Neural progenitor cell (in vitro differentiated cells): ENCODE results near the gene PLCL1. TPM values are rescaled to one million over a fixed set of nuclear protein-coding genes. Genes with fewer than 3 reads are reported as not detected.

Experiments used
- DNase-seq: peaks from one replicate; pipeline ENCODE4 v3.0.0-alpha.2; 2016; ENCODE audit warnings: low spot score
- H2AFZ ChIP-seq: fragments of 200-600 bp; sonication (generic); replicated peaks from 2 replicates; pipeline ENCODE4 v1.6.1; 2016; ENCODE audit warnings: antibody characterized with exemption
- H3F3A ChIP-seq: fragments of 200-600 bp; sonication (generic); 2 replicates; pipeline ENCODE4 v1.6.1; 2016; ENCODE audit warnings: antibody characterized with exemption, low read depth
- H3K27ac ChIP-seq: fragments of 200-600 bp; sonication (generic); 2 replicates; pipeline ENCODE4 v1.5.1; 2016; ENCODE audit warnings: mild to moderate bottlenecking
- H3K27me3 ChIP-seq: fragments of 200-600 bp; sonication (generic); 2 replicates; pipeline ENCODE4 v1.6.1; 2016; ENCODE audit warnings: mild to moderate bottlenecking, moderate library complexity
- H3K36me3 ChIP-seq: fragments of 200-600 bp; sonication (generic); 2 replicates; pipeline ENCODE4 v1.5.1; 2016
- H3K4me1 ChIP-seq: fragments of 200-600 bp; sonication (generic); 2 replicates; pipeline ENCODE4 v1.6.1; 2016; ENCODE audit warnings: mixed run types
- H3K4me2 ChIP-seq: fragments of 200-600 bp; sonication (generic); 2 replicates; pipeline ENCODE4 v1.6.1; 2016
- H3K4me3 ChIP-seq: fragments of 200-600 bp; sonication (generic); 2 replicates; pipeline ENCODE4 v1.5.1; 2016
- H3K79me2 ChIP-seq: fragments of 200-600 bp; sonication (generic); 2 replicates; pipeline ENCODE4 v1.6.1; 2016; ENCODE audit warnings: low read depth
- H3K9ac ChIP-seq: fragments of 200-600 bp; sonication (generic); 2 replicates; pipeline ENCODE4 v1.6.1; 2016
- H3K9me3 ChIP-seq: fragments of 200-600 bp; sonication (generic); 2 replicates; pipeline ENCODE4 v1.5.1; 2016; ENCODE audit warnings: low read depth
- H4K20me1 ChIP-seq: fragments of 200-600 bp; sonication (generic); 2 replicates; pipeline ENCODE4 v1.6.1; 2016; ENCODE audit warnings: low read depth
- H3K27ac Mint-ChIP-seq: 3 replicates; pipeline ENCODE4 v1.8.0; 2021; ENCODE audit warnings: mixed read lengths
- H3K27me3 Mint-ChIP-seq: 2 replicates; pipeline ENCODE4 v1.8.0; 2022; ENCODE audit warnings: low read depth, mild to moderate bottlenecking, inconsistent platforms, moderate library complexity, mixed read lengths; ENCODE audit not compliant: insufficient read depth
- H3K36me3 Mint-ChIP-seq: 3 replicates; pipeline ENCODE4 v1.8.0; 2021; ENCODE audit warnings: mixed read lengths
- H3K4me1 Mint-ChIP-seq: 3 replicates; pipeline ENCODE4 v1.8.0; 2021; ENCODE audit warnings: mixed read lengths
- H3K4me3 Mint-ChIP-seq: 3 replicates; pipeline ENCODE4 v1.8.0; 2021; ENCODE audit warnings: mild to moderate bottlenecking, moderate library complexity, mixed read lengths
- H3K9me3 Mint-ChIP-seq: 3 replicates; pipeline ENCODE4 v1.8.0; 2020; ENCODE audit warnings: mixed read lengths
- EZH2 ChIP-seq: fragments of 200-600 bp; sonication (generic); IDR thresholded peaks from 2 replicates; pipeline ENCODE4 v1.6.1; 2017; ENCODE audit warnings: antibody characterized with exemption, mild to moderate bottlenecking, moderate library complexity
- EZH2phosphoT487 ChIP-seq: fragments of 200-600 bp; sonication (generic); IDR thresholded peaks from 2 replicates; pipeline ENCODE4 v1.6.1; 2017; ENCODE audit warnings: antibody characterized with exemption
- total RNA-seq: library from RNA; depleted of rRNA; stranded (reverse); fragments of >200 nt; gene quantifications from 2 replicates; pipeline ENCODE4 v1.2.3, GENCODE V29; 2015; ENCODE audit warnings: low replicate concordance
- TF ChIP-seq, protein P1 (sequence below): fragments of 200-600 bp; sonication (generic); IDR thresholded peaks from 2 replicates; pipeline ENCODE4 v1.5.1; 2017; ENCODE audit warnings: antibody characterized with exemption, mild to moderate bottlenecking

The PLCL1 gene
- total RNA-seq, 1 donor from 2014 or later = 0.41 TPM

DNA sequence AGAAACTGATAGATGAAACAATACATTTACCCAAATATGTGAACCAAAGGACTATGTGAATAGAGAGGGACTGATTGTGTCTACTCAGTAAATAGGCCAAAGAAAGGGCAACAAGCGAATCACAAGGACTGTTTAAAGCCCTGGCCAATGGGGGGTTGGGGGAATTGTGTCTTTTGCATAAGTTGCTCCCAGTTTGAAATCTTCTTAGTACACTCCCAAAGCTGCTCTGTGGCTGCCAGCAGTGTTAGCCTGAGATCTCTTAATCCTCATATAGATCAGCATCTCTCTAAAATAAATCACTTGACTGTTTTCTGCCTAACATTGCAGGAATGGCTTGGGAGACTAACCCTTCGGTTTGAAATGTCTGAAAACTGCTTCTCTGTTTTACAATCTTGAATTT is 236.4 kb downstream of the PLCL1 start:
- Histone ChIP-seq H2AFZ (peak overlapping the region; percentile 66), H3K27ac (no peak overlapping the region), H3K9ac (no peak overlapping the region), H3K79me2 (no peaks in the 10 kb centered on the region), H3K4me2 (peak overlapping the region; percentile 3), H3K9me3 (no peaks in the 10 kb centered on the region), H3K4me3 (no peak overlapping the region), H3K36me3 (no peaks in the 10 kb centered on the region), H3K4me1 (peaks cover 10% of the 10 kb centered on the region), H3K27me3 (no peaks in the 10 kb centered on the region), H4K20me1 (no peaks in the 10 kb centered on the region), H3F3A (no peaks in the 10 kb centered on the region)
- no peaks in the 10 kb centered on the region for H3K36me3 Mint-ChIP-seq
- no peaks in the 10 kb centered on the region for H3K27me3 Mint-ChIP-seq
- peaks cover 6% of the 10 kb centered on the region for H3K4me1 Mint-ChIP-seq
- DNase-seq = peak; percentile 50
- no peak for TF ChIP-seq EZH2phosphoT487
- TF ChIP-seq EZH2 = no peak
- TF ChIP-seq, protein P1, sequence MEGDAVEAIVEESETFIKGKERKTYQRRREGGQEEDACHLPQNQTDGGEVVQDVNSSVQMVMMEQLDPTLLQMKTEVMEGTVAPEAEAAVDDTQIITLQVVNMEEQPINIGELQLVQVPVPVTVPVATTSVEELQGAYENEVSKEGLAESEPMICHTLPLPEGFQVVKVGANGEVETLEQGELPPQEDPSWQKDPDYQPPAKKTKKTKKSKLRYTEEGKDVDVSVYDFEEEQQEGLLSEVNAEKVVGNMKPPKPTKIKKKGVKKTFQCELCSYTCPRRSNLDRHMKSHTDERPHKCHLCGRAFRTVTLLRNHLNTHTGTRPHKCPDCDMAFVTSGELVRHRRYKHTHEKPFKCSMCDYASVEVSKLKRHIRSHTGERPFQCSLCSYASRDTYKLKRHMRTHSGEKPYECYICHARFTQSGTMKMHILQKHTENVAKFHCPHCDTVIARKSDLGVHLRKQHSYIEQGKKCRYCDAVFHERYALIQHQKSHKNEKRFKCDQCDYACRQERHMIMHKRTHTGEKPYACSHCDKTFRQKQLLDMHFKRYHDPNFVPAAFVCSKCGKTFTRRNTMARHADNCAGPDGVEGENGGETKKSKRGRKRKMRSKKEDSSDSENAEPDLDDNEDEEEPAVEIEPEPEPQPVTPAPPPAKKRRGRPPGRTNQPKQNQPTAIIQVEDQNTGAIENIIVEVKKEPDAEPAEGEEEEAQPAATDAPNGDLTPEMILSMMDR = no peak
- H3K9me3 Mint-ChIP-seq = no peaks in the 10 kb centered on the region
- H3K4me3 Mint-ChIP-seq = no peak overlapping the region
- no peak overlapping the region for H3K27ac Mint-ChIP-seq

- Histone ChIP-seq H2AFZ (no peak overlapping the region), H4K20me1 (no peaks in the 10 kb centered on the region), H3K4me1 (peaks cover 10% of the 10 kb centered on the region), H3K36me3 (no peaks in the 10 kb centered on the region), H3K27me3 (no peaks in the 10 kb centered on the region), H3K27ac (no peak overlapping the region), H3K79me2 (no peaks in the 10 kb centered on the region), H3K4me3 (no peak overlapping the region), H3K9ac (no peak overlapping the region), H3F3A (no peaks in the 10 kb centered on the region), H3K9me3 (no peaks in the 10 kb centered on the region), H3K4me2 (no peak overlapping the region)
- no peak for TF ChIP-seq EZH2
- no peak for TF ChIP-seq EZH2phosphoT487
- TF ChIP-seq, protein P1 = no peak
- Mint-ChIP-seq H3K27ac (no peak overlapping the region), H3K9me3 (no peaks in the 10 kb centered on the region), H3K4me1 (peaks cover 6% of the 10 kb centered on the region), H3K36me3 (no peaks in the 10 kb centered on the region), H3K27me3 (no peaks in the 10 kb centered on the region), H3K4me3 (no peak overlapping the region)
- DNase-seq = no peak
Observed at GRCh38 chr2:198042189-198042588, 237.8 kb downstream of the PLCL1 start.

DNA sequence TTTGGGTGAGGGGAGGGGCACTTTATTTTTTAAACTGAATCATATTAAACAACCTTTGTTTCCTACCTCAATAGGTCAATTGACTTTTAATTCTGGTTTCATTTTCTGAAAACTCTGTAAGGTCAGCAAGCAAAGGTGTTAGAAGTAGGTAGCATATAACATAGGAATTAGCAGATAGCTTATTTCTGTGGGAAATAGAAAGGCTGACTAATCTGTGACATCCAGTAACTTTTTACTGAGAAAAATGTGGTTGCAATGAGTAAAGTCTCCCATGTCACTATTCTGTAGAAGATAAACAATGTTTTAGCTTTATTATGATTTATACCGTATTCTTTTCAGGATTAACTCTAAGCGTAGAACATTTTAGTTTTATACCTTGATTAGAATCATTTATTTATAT is 240.4 kb downstream of the PLCL1 start:
- Histone ChIP-seq H3K4me1 (peaks cover 10% of the 10 kb centered on the region), H3F3A (no peaks in the 10 kb centered on the region), H4K20me1 (no peaks in the 10 kb centered on the region), H3K9me3 (no peaks in the 10 kb centered on the region), H3K4me2 (no peak overlapping the region), H3K36me3 (no peaks in the 10 kb centered on the region), H3K27ac (no peak overlapping the region), H3K27me3 (no peaks in the 10 kb centered on the region), H3K9ac (no peak overlapping the region), H3K4me3 (no peak overlapping the region), H3K79me2 (no peaks in the 10 kb centered on the region), H2AFZ (no peak overlapping the region)
- TF ChIP-seq, protein P1 = no peak
- no peak for TF ChIP-seq EZH2
- peaks cover 6% of the 10 kb centered on the region for H3K4me1 Mint-ChIP-seq
- no peaks in the 10 kb centered on the region for H3K36me3 Mint-ChIP-seq
- H3K27ac Mint-ChIP-seq = no peak overlapping the region
- H3K4me3 Mint-ChIP-seq = no peak overlapping the region
- H3K27me3 Mint-ChIP-seq = no peaks in the 10 kb centered on the region
- H3K9me3 Mint-ChIP-seq = no peaks in the 10 kb centered on the region
- no peak for DNase-seq

DNA sequence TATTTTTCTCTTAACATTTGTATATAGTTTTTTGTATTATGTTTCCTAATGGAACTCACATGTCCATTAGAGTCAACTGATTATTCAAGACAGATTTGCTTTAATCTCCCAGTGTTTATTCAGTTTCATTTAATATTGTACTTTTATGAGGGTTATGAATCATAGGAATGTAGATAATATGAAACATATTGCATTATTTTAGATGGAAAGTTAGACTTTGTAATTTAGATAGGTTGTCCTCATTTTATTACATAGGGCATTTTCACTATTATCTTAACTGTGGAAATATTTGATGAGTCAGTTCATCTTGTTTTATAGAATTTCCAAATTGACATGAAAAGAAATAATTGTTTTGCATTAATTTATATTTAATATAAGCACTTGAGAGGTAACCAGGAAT is 240.8 kb downstream of the PLCL1 start:
- Histone ChIP-seq H3K79me2 (no peaks in the 10 kb centered on the region), H3K27me3 (no peaks in the 10 kb centered on the region), H2AFZ (no peak overlapping the region), H3K9ac (no peak overlapping the region), H3K27ac (no peak overlapping the region), H3K4me2 (no peak overlapping the region), H3K4me3 (no peak overlapping the region), H3K36me3 (no peaks in the 10 kb centered on the region), H4K20me1 (no peaks in the 10 kb centered on the region), H3F3A (no peaks in the 10 kb centered on the region), H3K9me3 (no peaks in the 10 kb centered on the region), H3K4me1 (peaks cover 9% of the 10 kb centered on the region)
- Mint-ChIP-seq H3K9me3 (no peaks in the 10 kb centered on the region), H3K4me3 (no peak overlapping the region), H3K27me3 (no peaks in the 10 kb centered on the region), H3K36me3 (no peaks in the 10 kb centered on the region), H3K4me1 (peaks cover 6% of the 10 kb centered on the region), H3K27ac (no peak overlapping the region)
- DNase-seq = no peak
- TF ChIP-seq EZH2 (no peak), EZH2phosphoT487 (no peak)
- TF ChIP-seq, protein P1 = no peak
